ENCODE results near the gene PBRM1. TPM values are rescaled to one million over a fixed set of nuclear protein-coding genes. Genes with fewer than 3 reads are reported as not detected.

The PBRM1 gene
- total RNA-seq, 1 experiment from 2014 or later = 74.2 TPM

DNA sequence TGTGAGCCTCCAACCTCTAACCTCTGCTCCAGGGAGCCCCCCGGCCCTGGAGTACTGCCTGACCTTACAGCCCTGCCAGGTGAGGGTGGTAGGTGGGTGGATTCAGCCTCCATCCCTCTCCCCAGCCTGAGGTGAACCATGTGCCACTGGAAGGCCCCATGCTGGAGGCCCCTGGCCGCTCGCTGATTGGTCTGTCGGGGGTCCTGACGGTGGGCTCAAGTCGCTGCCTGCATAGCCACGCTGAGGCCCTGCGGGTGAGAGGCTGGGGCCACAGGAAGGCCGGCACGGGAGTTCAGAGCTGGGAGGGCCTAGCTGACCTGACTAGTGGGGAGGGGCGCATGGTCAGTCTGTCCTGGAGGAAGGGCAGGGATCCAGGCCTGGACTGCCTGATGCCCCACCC lies 171.1 kb downstream of the PBRM1 start:
- Histone ChIP-seq H3K4me1 (ENCODE audit: insufficient read depth, low read length) (no peaks in the 10 kb centered on the region), H3K4me2 (ENCODE audit: insufficient read depth, insufficient read length, low read length) (no peak overlapping the region)
- H3K4me1 Mint-ChIP-seq = peaks cover 7 to 9% of the 10 kb centered on the region in 2 experiments

More for the DNA sequence above, 171.1 kb downstream of the PBRM1 start:
- TF ChIP-seq, protein P1, sequence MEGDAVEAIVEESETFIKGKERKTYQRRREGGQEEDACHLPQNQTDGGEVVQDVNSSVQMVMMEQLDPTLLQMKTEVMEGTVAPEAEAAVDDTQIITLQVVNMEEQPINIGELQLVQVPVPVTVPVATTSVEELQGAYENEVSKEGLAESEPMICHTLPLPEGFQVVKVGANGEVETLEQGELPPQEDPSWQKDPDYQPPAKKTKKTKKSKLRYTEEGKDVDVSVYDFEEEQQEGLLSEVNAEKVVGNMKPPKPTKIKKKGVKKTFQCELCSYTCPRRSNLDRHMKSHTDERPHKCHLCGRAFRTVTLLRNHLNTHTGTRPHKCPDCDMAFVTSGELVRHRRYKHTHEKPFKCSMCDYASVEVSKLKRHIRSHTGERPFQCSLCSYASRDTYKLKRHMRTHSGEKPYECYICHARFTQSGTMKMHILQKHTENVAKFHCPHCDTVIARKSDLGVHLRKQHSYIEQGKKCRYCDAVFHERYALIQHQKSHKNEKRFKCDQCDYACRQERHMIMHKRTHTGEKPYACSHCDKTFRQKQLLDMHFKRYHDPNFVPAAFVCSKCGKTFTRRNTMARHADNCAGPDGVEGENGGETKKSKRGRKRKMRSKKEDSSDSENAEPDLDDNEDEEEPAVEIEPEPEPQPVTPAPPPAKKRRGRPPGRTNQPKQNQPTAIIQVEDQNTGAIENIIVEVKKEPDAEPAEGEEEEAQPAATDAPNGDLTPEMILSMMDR (conservative IDR thresholded peaks at IDR 0.05) = no peak
- H3T11ph ChIP-seq (ENCODE audit: low read length) = no peak overlapping the region
- H4K91ac ChIP-seq (ENCODE audit: insufficient read length, low read depth, low read length) = no peak overlapping the region
- DNase-seq = no peak
- H2BK20ac ChIP-seq (ENCODE audit: low read depth, low read length, poor library complexity, severe bottlenecking) = no peak overlapping the region
- no peaks in the 10 kb centered on the region for H3K27me3 ChIP-seq (ENCODE audit: insufficient read depth, low read length)
- H2BK120ac ChIP-seq (ENCODE audit: low read depth, low read length, poor library complexity, severe bottlenecking) = no peak overlapping the region
- H2AK5ac ChIP-seq (ENCODE audit: insufficient read length, low read length) = no peak overlapping the region
- no peaks in the 10 kb centered on the region for H3K79me1 ChIP-seq (ENCODE audit: insufficient read depth, low read depth, low read length, poor library complexity, severe bottlenecking)
- no peaks in the 10 kb centered on the region for H3K9me3 ChIP-seq (ENCODE audit: control insufficient read depth, low read depth, low read length)
- no peaks in the 10 kb centered on the region for H3K79me2 ChIP-seq (ENCODE audit: insufficient read depth, low read length)
- no peak overlapping the region for H2AFZ ChIP-seq (ENCODE audit: low read length)
- H4K20me1 ChIP-seq (ENCODE audit: control insufficient read depth, insufficient read depth, insufficient read length) = peaks cover 6% of the 10 kb centered on the region
- H4K8ac ChIP-seq (replicated peaks; ENCODE audit: insufficient read length, low read depth, low read length) = no peak overlapping the region
- no peak overlapping the region for H3K18ac ChIP-seq (ENCODE audit: insufficient read length, low read depth, low read length)
- no peak overlapping the region for H2BK15ac ChIP-seq (ENCODE audit: low read depth, low read length)
- WGBS (ENCODE audit: extremely low coverage, insufficient read length, low lambda C conversion rate) = no CpG with 5 or more reads among the region's 11 CpGs
- Mint-ChIP-seq H3K36me3 (ENCODE audit: insufficient read depth in 1 of 3, low read depth in 3 of 3) (no peaks in the 10 kb centered on the region), H3K9me3 (no peaks in the 10 kb centered on the region; a peak in 1 of 5 replicates), H3K27ac (no peak overlapping the region), H3K27me3 (ENCODE audit: low read depth) (peaks cover 4% of the 10 kb centered on the region), H3K4me3 (no peak overlapping the region)
- H2BK5ac ChIP-seq (ENCODE audit: insufficient read length, low read length) = no peak overlapping the region
- H3K56ac ChIP-seq (ENCODE audit: insufficient read length, low read depth, low read length) = no peak overlapping the region
- no peak overlapping the region for H2BK12ac ChIP-seq (ENCODE audit: insufficient read length, low read depth, low read length)
- H3K27ac ChIP-seq (ENCODE audit: insufficient read length, low read depth, low read length) = no peak overlapping the region
- H3K14ac ChIP-seq (ENCODE audit: insufficient read depth, low read length) = no peak overlapping the region
- H3K23me2 ChIP-seq (ENCODE audit: insufficient read length, low read depth, low read length, poor library complexity, severe bottlenecking) = no peaks in the 10 kb centered on the region
- no peak overlapping the region for H4K5ac ChIP-seq (ENCODE audit: insufficient read length, low read depth, low read length)
- H3K9ac ChIP-seq (ENCODE audit: extremely low read depth, insufficient read length, low read length) = no peak overlapping the region
- no peak overlapping the region for H3K4ac ChIP-seq (ENCODE audit: low read depth, low read length)
- H3K23ac ChIP-seq (ENCODE audit: insufficient read length, low read depth, low read length) = no peak overlapping the region

Data from H9 (cell line).